GM21423 (cell line): Measurements from ENCODE around the gene GEMIN4.

Experiments
- ATAC-seq: cut with Tn5 transposase; IDR thresholded peaks from one replicate; pipeline ENCODE4 v1.9.1; 2021; ENCODE audit warnings: mild to moderate bottlenecking, moderate library complexity; ENCODE audit not compliant: unreplicated experiment

Gene GEMIN4

DNA sequence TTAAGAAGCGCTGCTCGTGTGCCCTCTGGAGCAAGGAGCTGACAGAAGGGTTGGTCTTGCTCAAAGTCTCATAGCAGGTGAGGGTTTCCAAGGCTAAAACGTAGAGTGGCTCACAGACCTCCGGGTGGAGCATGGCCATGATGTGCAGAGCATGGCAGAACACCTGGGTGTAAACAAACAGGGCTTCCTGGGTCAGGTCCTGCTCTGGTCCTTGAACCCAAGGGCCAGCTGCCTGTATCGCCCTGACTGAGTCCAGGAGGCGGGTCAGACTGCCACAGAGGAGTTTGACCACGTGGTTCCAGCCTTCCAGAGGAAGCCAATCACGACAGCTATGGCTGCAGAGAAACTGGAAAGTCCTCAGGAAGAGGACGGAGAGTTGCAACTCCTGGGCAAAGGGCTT, 7.1 kb downstream of the GEMIN4 start:
- ATAC-seq = no peak

DNA sequence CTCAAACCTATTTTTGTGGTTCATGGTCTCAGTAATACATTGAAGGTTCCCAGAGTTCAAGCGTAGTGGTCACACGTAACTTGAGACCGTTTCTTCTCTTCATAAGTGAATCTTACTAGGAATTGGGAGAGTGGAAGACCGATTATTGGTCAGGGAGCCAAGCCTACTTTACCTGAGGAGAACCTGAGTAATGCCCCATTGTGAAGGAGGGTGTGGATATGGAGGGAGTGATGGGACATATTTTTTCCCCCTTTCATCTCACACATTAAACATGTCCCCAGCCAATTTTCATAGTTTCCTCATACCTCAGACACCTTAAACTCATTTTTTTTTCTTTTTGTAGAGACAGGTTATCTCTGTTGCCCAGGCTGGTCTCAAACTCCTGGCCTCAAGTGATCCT, 8.9 kb downstream of the GEMIN4 start:
- no peak for ATAC-seq

DNA sequence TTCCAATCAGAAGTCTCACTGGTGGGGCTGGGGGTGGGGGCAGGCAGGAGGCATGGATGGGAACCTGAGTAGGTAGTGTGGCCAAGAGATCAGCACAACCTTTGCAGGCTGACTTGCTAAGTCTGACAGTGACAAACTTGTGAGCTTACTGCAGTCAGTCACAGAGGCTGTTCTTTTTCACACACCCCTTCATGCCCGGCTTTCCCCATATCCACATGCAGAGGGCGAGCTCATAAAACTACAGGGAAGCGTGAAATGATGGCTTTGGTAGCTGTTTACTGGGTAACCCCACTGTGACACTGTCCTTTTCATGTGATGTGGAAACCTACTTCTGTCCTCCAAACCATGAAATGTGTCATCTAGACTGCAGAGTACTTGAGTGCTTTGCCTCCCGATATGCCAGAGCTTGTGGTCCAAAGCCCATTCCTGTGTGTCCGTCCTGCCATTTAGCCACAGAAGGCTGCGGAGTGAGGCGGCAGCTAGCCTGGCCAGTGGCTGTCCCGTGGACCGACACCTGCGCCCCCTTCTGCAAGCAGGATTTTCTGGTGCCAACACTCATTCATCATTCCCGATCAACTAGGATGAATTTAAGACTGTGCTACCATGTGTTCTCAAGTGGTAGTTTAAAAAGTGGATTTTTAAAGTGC, 9.8 kb downstream of the GEMIN4 start:
- no peak for ATAC-seq

DNA sequence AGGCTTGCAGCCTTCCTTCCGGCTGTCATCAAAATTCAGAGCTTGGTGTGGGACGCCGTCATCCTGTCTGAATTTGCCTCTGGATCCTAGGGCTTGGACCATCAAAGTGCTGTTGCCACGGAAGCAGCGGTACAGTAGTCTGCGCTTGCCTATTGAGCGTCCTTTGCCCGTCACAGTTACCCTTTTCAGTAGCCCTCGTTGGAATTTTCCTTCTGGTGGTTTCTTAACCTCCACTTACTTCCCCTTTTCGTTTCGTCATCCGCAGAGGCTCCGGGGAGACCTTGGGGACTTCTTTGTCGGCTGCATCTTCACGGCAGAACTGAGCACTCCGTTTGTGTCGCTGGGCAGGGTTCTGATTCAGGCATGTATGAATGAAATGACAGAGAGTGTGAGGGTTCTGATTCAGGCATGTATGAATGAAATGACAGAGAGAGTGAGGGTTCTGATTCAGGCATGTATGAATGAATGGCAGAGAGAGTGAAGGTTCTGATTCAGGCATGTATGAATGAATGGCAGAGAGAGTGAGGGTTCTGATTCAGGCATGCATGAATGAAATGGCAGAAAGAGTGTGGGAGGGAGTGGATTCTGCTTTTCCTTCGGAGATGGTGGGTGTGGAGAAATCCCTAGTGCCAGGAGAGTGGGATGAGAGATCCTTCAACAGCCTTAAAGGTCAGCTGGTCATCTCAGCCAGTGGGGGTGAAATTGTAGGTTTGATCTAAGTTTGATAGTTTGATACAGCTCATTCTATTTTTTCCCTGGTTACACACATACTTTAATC, 11.6 kb downstream of the GEMIN4 start:
- peak; percentile 77 for ATAC-seq

DNA sequence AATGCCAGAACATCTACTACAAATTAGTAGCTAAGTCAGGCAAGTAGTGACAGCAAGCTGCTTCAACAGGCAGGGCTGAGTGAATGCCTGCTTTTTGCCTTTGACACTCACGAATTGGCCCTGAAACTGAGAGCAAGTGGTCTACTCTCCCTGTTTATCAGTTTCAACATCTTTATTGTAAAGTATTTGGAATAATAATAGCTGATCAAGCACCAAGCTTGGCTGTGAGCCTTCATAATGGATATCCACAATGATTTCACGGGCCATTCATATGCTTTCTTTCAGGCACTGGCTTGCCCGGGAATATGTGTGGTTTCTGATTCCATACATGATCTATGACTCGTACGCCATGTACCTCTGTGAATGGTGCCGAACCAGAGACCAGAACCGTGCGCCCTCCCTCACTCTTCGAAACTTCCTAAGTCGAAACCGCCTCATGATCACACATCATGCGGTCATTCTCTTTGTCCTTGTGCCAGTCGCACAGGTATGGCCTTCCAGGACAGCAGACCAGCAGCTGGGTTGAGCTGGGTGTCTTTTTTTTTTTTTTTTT, 14.4 kb downstream of the GEMIN4 start:
- ATAC-seq = no peak

DNA sequence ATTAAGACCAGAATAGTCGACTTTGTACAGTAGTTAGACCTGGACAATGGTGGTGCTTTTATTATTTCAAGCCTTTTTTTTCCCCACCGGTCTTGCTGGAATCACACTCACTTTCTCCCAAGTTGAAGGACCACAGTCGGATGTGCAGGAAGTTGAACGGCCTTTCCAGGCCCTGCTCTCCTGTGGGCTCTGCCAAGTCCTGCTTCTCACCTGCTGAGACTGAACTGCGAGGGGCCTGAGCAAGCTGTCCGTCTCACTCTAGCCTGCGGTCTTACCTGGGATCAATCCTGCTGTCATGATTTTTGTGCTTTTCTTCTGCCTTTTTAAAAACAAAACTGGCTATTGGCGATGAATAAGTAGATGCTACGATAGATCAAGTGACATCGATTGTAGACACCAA, 18.3 kb downstream of the GEMIN4 start:
- ATAC-seq = no peak

DNA sequence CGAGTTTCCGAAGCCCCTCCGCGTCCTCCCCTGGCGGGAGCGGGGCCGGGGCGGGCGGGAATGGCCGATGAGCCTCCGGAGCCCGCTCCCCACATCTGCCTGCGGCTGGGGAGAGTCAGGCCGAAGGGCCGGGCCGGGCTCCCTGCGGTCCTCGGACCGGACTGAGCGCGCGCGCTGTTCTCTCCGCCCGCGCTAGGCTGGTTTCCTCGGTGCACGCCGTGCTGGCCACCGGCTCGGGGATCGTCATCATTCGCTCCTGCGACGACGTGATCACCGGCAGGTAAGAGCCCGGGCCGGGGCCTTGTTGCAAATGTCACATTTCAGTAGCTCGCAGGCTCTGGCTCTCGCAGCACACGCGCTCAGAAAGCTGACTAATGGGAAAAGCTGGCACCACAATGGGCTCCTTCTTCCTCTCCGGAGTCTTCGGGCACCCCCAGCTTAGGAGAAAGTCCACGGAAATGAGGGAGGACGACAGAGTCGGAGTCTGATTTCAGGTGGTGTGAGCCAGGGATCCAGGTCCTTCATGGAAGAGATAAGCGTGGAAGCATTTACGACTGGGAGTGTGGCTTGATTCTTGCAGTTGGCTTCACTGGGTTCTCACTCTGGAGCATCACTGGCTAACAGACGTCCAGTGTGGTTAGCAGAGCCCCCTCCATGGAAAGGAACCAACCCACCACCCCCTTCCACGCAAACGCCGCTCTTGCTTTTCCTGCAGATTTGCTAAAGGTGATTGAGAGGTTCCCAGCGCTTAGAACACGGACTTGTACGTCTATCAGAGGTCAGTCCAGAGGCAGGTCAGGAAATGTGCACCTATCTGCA, 19.0 kb downstream of the GEMIN4 start:
- ATAC-seq = peak; percentile 33

DNA sequence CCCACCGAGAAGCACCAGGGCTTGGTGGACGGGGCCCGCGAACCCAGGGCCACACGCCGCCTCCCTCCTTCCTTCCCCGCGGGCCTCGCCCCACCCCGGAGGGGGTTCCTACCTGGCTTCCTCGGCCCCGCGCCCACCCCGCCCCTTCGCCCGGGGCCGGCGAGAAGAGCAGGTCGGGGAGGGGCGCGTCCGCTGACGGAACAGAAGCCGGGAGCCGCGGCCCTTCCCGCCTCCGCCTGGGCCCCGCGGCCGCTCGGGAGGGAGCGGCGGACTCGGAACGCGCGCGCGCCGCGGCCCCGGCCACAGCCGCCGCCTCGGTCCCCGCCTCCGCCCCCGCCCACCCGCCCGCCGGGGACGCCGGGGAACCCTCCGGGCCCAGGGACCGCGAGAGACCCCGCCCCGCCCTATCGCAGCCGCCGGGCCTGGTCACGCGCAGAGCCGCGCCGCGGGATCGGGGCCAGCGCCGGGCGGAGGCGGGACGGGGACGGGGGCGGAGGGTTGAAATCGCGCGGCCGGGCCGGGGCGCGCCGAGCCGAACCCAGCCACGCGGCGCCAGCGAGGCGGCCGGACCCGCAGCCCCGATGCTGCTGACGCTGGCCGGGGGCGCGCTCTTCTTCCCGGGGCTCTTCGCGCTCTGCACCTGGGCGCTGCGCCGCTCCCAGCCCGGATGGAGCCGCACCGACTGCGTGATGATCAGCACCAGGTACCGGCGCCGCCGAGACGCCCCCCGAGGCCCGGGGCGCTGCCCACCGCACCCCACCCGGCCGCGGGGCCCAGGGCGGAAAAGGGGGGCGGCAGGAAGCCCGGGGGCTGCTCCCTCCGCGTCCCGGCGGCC, 19.8 kb downstream of the GEMIN4 start, which contains the start of gene TLCD3A:
Gene TLCD3A, plus strand, starts transcription at position 530 of the 835 bp plus-strand sequence. Its CDS starts 52 bp downstream, at position 582.
- peak; percentile 61 for ATAC-seq

DNA sequence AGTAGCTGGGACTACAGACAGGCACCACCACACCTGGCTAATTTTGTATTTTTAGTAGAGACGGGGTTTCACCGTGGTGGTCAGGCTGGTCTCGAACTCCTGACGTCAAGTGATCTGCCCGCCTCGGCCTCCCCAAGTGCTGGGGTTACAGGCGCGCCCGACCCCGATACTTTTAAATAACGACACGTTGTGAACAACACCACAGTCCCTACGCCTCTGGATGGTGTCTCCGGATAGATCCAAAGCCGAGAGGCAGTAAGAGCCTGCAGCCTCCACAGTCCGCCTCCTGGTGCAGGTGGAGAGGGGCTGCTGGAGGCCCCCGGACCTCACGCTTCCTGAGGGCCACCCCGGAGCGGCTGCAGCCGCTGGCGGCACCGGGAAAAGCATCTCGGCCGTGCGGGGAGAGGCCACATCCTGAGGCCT, 20.4 kb downstream of the GEMIN4 start:
- peak; percentile 15 for ATAC-seq

DNA sequence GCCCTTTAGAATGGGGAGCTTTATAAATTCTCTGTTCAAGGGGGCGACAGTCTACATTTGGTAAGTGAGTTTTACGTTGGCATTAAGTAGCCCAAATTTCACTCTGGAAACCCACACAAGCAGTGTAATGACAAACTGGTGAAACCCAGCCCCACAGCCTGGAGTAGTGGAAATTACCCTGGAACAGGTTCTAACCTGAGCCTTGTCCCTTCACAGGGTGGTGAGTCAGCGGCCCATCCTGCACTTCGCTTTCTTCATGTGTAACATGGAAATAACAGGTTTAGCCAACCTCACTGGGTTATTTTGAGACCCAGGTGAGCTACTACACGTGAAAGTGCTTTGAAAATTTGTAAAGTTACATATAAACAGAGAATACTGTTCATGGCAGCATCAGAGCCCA, 23.2 kb downstream of the GEMIN4 start:
- no peak for ATAC-seq

DNA sequence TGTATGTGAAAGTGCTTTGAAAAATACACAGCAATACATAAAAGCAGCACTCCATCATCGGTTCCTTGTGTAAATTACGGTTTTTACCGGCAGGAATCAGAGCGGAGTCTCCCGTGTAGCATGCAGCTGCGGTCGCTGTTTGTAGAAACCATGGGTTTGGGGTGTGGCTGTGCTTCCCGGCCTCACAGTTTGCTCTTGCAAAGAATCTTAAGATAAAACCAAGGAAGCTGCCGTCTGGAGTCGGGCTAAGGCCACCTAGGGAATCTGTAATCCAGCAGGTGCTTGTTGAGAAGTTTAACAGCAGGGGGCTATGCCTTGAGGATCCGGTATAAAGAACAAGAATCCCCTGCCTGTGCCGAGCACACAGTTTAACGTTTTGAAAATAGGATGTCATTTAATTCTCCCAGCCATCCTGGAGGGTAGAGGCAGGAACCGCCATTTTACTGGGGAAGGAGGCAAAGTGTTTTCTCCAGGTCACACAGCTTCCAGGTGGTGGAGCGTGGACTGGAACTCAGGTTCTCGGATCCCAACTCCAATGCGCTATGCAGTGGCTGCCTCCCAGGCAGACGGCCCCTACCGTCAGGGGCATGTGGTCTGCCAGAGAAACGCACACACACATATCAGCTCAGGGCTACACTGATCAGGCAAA, 25.7 kb downstream of the GEMIN4 start:
- ATAC-seq = no peak

DNA sequence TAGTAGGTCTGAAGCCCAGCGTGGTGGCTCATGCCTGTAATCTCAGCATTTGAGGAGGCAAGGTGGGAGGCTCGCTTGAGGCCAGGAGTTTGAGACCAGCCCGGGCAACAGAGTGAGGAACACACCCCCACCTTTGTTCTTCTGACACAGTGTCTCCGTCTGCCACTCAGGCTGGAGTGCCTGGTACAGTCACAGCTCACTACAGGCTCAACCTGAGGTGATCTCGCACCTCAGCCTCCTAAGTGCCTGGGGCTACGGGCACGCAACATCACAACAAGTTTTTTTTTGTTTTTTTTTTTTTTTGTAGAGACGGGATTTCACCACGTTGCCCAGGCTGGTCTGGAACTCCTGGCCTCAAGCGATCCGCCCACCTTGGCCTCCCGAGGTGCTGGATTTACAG, 26.3 kb downstream of the GEMIN4 start:
- no peak for ATAC-seq

DNA sequence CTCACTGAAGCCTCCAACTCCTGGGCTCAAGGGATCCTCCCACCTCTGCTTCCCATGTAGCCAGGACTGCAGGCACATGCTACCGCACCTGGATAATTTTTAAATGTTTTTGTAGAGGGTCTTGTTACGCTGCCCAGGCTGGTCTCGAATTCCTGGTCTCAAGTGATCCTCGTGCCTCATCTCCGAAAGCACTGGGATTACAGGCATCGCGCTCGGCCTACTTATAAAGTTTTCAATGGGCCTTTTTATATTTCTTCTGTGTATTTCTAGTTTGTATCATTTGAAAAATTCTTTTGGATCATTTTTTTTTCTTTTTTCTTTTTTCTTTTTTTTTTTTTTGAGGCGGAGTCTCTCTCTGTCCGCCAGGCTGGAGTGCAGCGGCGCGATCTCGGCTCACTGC, 27.0 kb downstream of the GEMIN4 start:
- no peak for ATAC-seq

DNA sequence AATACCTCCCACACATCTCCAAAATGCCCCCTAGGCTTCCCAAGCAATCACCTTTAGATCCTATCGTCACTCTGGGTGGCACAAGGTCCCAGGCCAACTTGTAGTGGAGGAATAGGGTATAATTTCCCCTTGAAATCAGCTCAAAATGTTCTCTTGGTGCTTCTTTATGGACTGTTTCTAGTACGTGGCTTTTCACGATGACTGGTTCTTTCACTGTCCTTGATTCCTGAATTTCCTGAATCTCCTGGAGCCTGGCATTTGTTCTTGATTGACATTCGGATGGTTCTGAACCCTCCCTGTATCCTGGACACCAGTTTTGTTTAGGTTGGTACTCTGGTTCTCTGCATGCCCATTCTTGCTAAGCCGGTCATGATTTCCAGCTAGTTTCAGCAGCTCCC, 30.5 kb downstream of the GEMIN4 start:
- ATAC-seq = no peak

DNA sequence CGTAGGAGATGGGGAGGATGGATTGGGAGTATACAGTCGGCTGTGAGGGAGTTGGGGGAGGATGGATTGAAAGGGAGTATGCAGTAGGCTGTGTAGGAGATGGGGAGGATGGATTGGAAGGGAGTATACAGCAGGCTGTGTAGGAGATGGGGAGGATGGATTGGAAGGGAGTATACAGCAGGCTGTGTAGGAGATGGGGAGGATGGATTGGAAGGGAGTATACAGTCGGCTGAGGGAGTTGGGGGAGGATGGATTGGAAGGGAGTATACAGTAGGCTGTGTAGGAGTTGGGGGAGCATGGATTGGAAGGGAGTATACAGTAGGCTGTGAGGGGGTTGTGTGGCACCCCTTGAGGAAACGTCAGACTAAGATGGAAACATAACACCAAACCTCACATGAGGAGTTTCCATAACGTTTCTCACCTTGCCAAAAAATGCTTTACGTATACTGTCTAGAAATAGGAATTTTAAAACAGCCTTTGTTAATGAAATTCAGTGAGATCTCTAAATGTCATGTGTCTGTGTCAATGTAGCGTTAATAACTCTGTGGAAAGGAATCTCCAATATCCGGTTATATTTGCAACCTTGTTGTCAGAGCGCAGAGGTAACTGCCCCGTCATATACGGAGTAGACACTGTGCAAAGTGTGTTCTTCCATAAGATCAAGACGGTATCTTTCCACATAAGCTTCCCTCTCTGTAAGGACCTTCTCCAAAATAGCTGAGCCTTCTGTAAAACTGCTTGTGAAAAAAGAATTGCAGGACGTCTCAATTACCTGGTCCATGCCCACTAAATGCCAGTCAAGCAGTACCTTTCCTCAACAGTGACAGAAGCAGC, 31.1 kb downstream of the GEMIN4 start:
- no peak for ATAC-seq

DNA sequence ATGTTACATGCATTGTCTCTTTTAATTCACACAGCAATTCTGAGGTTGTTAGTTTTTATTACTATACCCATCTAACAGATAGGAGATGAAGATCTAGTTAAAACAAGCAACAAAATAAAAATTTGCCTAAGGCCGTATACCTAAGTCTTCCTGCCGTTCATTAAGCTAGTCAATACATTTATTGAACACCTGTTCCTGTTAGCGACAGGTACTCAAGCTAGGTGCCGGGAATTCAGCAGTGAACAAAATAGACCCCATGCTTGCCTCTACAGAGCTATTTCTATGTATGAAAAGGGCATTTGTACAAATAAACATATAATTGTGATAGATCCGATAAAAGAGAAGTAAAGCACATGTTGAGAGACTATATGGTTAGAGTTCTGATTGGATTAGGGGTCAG, 34.0 kb downstream of the GEMIN4 start:
- ATAC-seq = no peak

DNA sequence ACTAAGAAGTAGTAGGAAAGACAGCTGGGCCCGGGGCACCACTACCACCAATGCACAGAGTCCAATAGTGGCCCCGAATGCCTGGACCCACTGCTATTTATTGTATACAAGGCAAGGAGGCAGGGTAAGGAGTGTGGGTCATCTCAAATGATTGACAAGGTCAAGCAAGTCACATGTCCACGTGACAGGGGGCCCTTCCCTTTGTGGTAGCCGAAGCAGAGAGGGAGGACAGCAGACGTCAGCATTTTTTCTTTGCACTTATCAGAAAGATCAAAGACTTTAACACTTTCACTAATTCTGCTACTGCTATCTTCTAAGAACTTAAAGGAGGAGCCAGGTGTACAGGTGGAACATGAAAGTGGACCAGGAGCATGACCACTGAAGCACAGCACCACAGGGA, 43.9 kb downstream of the GEMIN4 start:
- ATAC-seq = no peak

DNA sequence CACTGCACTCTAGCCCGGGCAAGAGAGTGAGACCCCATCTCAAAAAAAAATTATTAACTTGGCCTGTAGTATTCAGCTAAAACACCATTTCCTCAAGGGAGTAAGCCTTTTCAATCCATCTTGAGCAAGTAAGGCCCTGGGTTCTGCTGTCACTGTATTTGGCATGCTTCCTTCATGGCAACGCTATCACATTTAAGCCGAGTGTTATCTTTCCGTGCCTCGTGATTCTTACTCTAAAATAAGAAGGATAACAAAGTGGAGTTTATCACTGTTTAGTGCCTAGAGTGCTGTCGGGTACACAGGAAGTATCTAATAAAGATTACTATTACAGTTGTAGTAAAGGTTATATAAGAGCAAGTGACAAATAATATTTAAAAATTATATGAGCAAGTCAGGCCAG, 46.2 kb downstream of the GEMIN4 start:
- ATAC-seq = no peak

DNA sequence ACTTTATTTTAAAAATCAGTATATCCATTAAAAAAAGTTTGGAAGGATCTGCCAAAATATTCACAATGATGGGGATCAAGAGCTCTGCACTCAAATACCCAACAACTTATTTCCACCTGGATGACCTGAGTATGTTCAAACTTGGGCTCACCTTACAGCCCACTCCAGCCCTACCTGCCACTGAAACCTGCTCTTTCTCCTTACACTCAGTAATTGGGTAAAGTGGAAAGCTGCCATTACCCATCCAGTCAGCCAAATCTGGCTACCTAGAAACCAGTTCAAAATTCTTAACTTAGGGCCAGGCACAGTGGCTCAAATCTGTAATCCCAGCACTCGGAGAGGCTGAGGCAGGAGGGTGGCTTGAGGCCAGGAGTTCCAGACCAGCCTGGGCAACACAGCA, 47.1 kb downstream of the GEMIN4 start:
- ATAC-seq = no peak
